ENCODE results near the gene TXLNB.

GRCh38 chr6:139284789-139285188, 7.0 kb downstream of the TXLNB start:
- TF ChIP-seq, protein P1, sequence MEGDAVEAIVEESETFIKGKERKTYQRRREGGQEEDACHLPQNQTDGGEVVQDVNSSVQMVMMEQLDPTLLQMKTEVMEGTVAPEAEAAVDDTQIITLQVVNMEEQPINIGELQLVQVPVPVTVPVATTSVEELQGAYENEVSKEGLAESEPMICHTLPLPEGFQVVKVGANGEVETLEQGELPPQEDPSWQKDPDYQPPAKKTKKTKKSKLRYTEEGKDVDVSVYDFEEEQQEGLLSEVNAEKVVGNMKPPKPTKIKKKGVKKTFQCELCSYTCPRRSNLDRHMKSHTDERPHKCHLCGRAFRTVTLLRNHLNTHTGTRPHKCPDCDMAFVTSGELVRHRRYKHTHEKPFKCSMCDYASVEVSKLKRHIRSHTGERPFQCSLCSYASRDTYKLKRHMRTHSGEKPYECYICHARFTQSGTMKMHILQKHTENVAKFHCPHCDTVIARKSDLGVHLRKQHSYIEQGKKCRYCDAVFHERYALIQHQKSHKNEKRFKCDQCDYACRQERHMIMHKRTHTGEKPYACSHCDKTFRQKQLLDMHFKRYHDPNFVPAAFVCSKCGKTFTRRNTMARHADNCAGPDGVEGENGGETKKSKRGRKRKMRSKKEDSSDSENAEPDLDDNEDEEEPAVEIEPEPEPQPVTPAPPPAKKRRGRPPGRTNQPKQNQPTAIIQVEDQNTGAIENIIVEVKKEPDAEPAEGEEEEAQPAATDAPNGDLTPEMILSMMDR (IDR thresholded peaks at IDR 0.05; ENCODE audit: poor library complexity), result no peak
- TF ChIP-seq EZH2phosphoT487 (IDR thresholded peaks at IDR 0.05; ENCODE audit: low read depth, severe bottlenecking, unreplicated experiment), result no peak

Data from hepatocyte (in vitro differentiated cells).